ENCODE results near the gene STX18. TPM values are rescaled to one million over a fixed set of nuclear protein-coding genes. Genes with fewer than 3 reads are reported as not detected.

STX18 gene
- total and polyA plus RNA-seq, 2 donors (not counting 3 experiments of a cell fraction or from before 2014, with no cell fraction given), result 30.7 to 31.2 TPM

- CTCF ChIA-PET, result interaction anchor here (1.0 kb wide), 1 partner anchor 9 kb away, joined by 3 read pairs; no protein-coding TSS in a partner anchor
These were observed 101.4 kb downstream of the STX18 start for GRCh38 chr4:4440333-4441061.

More at GRCh38 chr4:4440333-4441061, 101.4 kb downstream of the STX18 start:
- peaks cover 2 to 9% of the 10 kb centered on the region in 2 experiments for H3K36me3 ChIP-seq (ENCODE audit: control insufficient read depth in 2 of 2, extremely low read depth in 1 of 2, insufficient read depth in 2 of 2, low read length in 2 of 2)
- H3K4me2 ChIP-seq (ENCODE audit: insufficient read depth, low read length), result no peak overlapping the region
- no peaks in the 10 kb centered on the region for H3K9me3 ChIP-seq (replicated peaks; ENCODE audit: control insufficient read depth, insufficient read depth, low read length)
- no peak for DNase-seq (ENCODE audit: low read depth, low spot score)
- dilution Hi-C loops (cut with MboI; ENCODE audit: extremely low pct_ligation_motif_present, low sequenced_read_pairs) (no loop called here), intact Hi-C loops (cut with micrococcal nuclease) (no loop called here)
- H3K27ac ChIP-seq (ENCODE audit: insufficient read depth, low read depth, low read length), result no peak overlapping the region
- no peaks in the 10 kb centered on the region for H3K9me1 ChIP-seq (replicated peaks; ENCODE audit: control insufficient read depth, extremely low read depth, insufficient read depth, low read length)
- H4K20me1 ChIP-seq (replicated peaks; ENCODE audit: control insufficient read depth, extremely low read depth, insufficient read depth, low read length), result peaks cover 2% of the 10 kb centered on the region
- H3K9ac ChIP-seq (replicated peaks; ENCODE audit: extremely low read depth, insufficient read depth, low read length), result no peak overlapping the region
- H3K79me2 ChIP-seq (ENCODE audit: control insufficient read depth, insufficient read depth, low read length), result no peaks in the 10 kb centered on the region
- H2AFZ ChIP-seq (ENCODE audit: low read depth, low read length), result no peak overlapping the region
- BruUV-seq (replicated peaks), result no TSS peak
- TF ChIP-seq CTCF (IDR thresholded peaks at IDR 0.05; ENCODE audit: extremely low read depth in 1 of 2, insufficient read depth in 1 of 2, low read depth in 1 of 2, low read length in 2 of 2), result no peak
- TF ChIP-seq MYC (IDR thresholded peaks at IDR 0.05; ENCODE audit: low read depth, low read length), result no peak
- TF ChIP-seq JUN (IDR thresholded peaks at IDR 0.05; ENCODE audit: borderline replicate concordance, insufficient read depth, insufficient read length, low read depth), result no peak
- TF ChIP-seq EZH2 (IDR thresholded peaks at IDR 0.05; ENCODE audit: borderline replicate concordance, low read depth, low read length, severe bottlenecking), result no peak
- no peak for TF ChIP-seq MAX (IDR thresholded peaks at IDR 0.05; ENCODE audit: insufficient read depth, insufficient read length)
- TF ChIP-seq FOS (IDR thresholded peaks at IDR 0.05; ENCODE audit: borderline replicate concordance, insufficient read depth, low read length), result no peak
- no peak for TF ChIP-seq GATA2 (IDR thresholded peaks at IDR 0.05; ENCODE audit: insufficient read depth, insufficient read length, low read depth, low read length)
- TF ChIP-seq POLR2A (IDR thresholded peaks at IDR 0.05; ENCODE audit: low read depth, low read length), result no peak
- TF ChIP-seq POLR2AphosphoS5 (IDR thresholded peaks at IDR 0.05; ENCODE audit: insufficient read depth, low read depth, low read length), result no peak
- no peak for FAIRE-seq
- no peaks in the 10 kb centered on the region for H3K27me3 ChIP-seq (ENCODE audit: control insufficient read depth in 2 of 2, insufficient read depth in 2 of 2, low read length in 2 of 2)
- H3K4me1 ChIP-seq (ENCODE audit: control insufficient read depth, extremely low read depth, insufficient read depth, low read length), result peaks cover 3% of the 10 kb centered on the region
- POLR2A ChIA-PET, result no interaction called here
- H3K4me3 ChIP-seq (replicated peaks in 1 of 3; ENCODE audit: insufficient read depth in 1 of 3, low read depth in 1 of 3, low read length in 3 of 3), result no peak overlapping the region
